ENCODE measurements around the gene JMJD1C.

DNA sequence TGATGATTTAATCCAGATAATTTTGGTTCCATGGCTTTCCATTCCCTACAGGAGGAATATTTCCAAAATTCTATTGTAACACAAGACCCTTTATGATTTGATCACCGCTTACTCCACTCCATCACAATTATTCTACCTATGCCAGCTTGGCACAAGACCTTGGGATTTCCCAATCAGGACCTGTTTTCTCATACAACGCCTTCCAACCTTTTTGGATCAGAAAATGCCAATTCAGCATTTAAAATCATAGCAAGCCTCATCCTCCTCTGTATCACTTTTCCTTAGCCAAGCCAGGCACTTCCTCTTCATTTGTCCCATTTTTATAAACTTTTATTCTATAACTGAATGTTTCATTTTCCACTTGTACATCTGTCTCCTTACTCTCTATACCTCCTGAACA is 100.9 kb downstream of the JMJD1C start:
- TF ChIP-seq, protein P1, sequence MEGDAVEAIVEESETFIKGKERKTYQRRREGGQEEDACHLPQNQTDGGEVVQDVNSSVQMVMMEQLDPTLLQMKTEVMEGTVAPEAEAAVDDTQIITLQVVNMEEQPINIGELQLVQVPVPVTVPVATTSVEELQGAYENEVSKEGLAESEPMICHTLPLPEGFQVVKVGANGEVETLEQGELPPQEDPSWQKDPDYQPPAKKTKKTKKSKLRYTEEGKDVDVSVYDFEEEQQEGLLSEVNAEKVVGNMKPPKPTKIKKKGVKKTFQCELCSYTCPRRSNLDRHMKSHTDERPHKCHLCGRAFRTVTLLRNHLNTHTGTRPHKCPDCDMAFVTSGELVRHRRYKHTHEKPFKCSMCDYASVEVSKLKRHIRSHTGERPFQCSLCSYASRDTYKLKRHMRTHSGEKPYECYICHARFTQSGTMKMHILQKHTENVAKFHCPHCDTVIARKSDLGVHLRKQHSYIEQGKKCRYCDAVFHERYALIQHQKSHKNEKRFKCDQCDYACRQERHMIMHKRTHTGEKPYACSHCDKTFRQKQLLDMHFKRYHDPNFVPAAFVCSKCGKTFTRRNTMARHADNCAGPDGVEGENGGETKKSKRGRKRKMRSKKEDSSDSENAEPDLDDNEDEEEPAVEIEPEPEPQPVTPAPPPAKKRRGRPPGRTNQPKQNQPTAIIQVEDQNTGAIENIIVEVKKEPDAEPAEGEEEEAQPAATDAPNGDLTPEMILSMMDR (IDR thresholded peaks at IDR 0.05; ENCODE audit: extremely low read depth in 1 of 2, insufficient read depth in 1 of 2, low read depth in 1 of 2, low read length in 2 of 2) = no peak
- TF ChIP-seq EZH2 (IDR thresholded peaks at IDR 0.05; ENCODE audit: borderline replicate concordance, low read depth, low read length, severe bottlenecking) (no peak), POLR2AphosphoS5 (IDR thresholded peaks at IDR 0.05; ENCODE audit: insufficient read depth, low read depth, low read length) (no peak), MYC (IDR thresholded peaks at IDR 0.05; ENCODE audit: low read depth, low read length) (no peak), POLR2A (IDR thresholded peaks at IDR 0.05; ENCODE audit: low read depth, low read length) (no peak), JUN (IDR thresholded peaks at IDR 0.05; ENCODE audit: borderline replicate concordance, insufficient read depth, insufficient read length, low read depth) (no peak)
- TF ChIP-seq, protein P2, sequence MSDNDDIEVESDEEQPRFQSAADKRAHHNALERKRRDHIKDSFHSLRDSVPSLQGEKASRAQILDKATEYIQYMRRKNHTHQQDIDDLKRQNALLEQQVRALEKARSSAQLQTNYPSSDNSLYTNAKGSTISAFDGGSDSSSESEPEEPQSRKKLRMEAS (IDR thresholded peaks at IDR 0.05; ENCODE audit: insufficient read depth, insufficient read length) = no peak

Data from endothelial cell of umbilical vein (primary cell).